ENCODE measurements around the gene MYMK.

MYMK gene

GRCh38 chr9:133558191-133559126 lies 33.7 kb upstream of the MYMK start:
- DNase-seq (ENCODE audit: low read depth) = no peak

GRCh38 chr9:133557581-133557980 lies 32.8 kb upstream of the MYMK start:
- no peak for DNase-seq (ENCODE audit: low read depth)

DNA sequence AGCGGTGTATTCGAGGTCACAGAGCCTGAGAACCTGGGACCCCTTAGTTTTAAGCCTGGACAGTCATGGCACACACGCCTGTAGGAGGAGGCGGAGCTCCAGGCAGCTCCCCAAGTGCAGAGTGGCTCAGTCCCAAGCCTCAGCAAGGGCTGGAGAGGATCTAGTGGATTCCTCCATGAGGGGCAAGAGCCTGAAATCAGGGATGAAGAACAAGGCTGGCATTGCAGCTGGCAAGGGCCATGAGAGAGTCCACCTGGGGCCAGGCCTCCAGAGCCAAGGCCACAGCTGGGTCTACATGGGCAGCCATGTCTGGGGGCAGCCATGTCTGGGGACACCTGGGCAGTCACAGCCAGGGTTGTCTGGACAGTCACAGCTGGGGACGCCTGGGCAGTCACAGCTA lies 31.6 kb upstream of the MYMK start:
- DNase-seq (ENCODE audit: low read depth) = no peak

- no peak for DNase-seq (ENCODE audit: low read depth)
Observed at GRCh38 chr9:133554729-133555128, 30.0 kb upstream of the MYMK start.

DNA sequence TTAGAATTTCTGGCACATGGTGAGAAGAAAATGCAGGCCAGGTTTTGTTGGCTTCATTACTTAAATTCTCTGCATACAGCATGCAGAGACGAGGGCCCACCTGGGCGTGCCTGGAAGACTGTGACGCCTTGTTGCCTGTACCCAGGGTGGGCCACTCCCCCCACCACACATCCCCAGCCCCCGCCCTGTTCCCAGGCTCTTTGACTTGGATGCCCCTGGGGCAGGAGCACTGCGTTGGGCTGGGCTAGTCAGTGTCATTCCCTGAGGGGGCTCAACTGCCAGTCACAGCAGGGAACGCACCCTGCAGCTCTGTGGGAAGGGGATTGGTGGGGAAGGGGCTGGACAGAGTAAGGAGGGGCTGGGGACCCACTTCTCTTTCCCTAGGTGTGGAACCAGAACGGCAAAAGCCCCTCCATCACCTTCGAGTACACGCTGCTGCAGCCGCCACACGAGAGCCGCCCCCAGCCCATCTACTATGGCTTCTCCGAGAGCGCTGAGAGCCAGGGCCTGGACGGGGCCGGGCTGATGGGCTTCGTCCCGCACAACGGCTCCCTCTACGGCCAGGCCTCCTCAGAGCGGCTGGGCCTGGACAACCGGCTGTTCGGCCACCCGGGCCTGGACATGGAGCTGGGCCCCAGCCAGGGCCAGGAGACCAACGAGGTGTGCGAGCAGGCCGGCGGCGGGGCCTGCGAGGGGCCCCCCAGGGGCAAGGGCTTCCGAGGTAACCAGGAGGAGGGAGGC lies 29.4 kb upstream of the MYMK start:
- no peak for DNase-seq (ENCODE audit: low read depth)

GRCh38 chr9:133553123-133553522 lies 28.4 kb upstream of the MYMK start:
- DNase-seq (ENCODE audit: low read depth) = no peak

DNA sequence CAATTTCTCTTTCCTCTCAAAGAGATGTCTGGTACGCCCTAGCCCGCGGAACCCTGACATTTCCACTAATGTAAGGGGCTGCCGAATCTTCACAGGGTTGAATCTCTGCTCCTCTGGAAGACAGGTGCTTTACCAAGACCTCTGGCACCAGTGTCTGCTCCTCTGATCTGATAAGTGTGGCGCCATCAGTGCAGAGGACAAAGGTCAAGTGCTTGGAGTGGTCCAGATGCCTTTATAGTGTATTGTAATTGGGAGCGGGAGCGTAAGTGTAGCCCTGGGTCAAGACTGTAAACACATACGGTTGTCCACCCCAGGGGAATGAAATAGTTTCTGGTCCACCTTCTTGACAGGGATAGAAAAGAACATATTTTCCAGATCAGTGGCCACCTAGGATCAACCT lies 27.5 kb upstream of the MYMK start:
- no peak for DNase-seq (ENCODE audit: low read depth)

DNA sequence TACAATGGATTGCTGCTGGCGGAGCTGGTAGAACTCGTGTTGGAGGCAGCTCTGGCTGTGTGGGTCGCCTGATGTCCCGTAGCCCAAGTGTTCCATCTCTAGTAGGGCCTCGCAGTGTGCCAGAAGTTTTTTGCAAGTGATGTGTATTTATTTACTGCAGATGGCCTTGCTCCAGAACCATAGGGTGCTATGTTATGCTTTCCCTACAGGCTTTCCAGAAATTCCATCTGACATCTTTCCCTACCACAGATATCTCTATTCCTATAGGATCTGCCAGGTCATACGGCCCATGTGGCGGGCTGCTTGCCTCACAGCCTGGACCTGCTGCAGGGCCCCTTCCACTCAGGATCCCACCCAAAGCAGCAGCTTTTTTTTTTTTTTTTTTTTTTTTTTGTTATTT lies 26.7 kb upstream of the MYMK start:
- no peak for DNase-seq (ENCODE audit: low read depth)

DNA sequence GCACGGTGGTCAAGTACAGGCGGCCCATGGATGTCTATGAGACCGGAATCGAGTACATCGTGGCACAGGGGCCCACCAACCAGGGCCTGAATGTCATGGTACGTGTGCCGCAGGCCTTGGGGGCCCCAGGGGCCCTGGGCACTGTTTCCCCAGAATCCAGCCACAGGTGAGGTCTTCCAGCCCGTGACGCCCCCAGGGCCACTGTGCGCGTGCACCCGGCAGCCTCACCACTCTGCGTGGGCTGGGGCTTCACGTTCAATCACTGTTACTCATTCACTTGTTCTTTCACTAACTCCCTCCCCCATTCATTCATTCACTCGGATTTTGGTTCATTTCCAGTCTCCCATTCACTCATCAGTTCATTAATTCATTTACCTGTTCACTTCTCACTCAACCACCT lies 22.4 kb upstream of the MYMK start:
- no peak for DNase-seq (ENCODE audit: low read depth)

- no peak for DNase-seq (ENCODE audit: low read depth)
Observed at GRCh38 chr9:133546287-133546680, 21.5 kb upstream of the MYMK start.

DNA sequence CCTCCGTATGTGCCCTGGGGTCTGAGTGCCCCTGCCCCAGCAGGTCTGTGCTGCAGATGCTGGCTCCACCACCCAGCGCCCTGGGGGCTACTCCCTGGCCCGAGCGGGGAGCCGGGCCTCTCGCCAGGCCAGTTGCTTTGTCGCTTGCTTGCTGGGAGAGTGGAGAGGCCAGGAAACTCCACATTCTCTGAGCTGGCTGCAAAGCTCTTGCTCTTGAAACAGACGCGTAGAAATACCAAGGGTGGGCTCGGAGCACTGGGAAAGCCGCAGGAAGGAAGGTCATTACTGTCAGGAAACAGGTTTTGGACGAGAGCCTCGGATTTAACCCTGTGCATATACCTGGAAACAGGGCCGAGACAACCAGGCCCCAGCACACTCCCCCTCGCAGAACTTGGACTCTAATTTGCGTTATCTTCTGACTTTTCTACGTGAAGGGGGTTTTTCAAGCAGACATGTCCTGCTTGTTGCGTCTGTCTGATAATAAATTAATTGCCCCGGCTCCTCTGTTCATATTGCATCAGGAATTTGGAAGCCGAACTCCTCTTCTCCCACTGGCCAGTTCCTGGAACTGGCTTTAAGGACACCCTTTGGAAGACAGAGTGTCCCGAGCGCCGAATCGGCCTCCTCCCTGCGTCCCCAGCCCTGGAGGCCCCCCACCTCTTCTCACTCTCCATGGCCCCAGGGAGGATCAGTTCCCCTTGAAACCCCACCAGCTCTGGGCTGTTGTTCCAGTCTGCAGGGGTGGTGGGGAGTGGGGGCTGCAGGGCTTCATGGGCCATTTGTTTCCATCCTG lies 20.9 kb upstream of the MYMK start:
- DNase-seq (ENCODE audit: low read depth) = no peak

GRCh38 chr9:133543772-133544467 lies 19.2 kb upstream of the MYMK start:
- no peak for DNase-seq (ENCODE audit: low read depth)

- DNase-seq (ENCODE audit: low read depth) = no peak
Observed at GRCh38 chr9:133542002-133542401, 17.2 kb upstream of the MYMK start.

DNA sequence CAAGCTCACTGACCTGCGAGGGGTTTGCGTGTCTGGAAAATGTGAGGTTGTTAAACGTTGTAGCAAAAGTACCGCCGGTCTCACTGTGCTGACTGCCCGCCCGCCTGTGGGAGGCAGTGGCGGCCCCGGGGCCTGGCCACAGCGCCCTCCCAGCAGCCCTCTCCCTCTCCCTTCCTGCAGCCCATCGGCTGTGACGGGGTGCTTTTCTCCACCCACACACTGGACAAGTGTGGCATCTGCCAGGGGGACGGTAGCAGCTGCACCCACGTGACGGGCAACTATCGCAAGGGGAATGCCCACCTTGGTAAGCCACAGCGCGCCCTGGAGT lies 15.9 kb upstream of the MYMK start:
- no peak for DNase-seq (ENCODE audit: low read depth)

DNA sequence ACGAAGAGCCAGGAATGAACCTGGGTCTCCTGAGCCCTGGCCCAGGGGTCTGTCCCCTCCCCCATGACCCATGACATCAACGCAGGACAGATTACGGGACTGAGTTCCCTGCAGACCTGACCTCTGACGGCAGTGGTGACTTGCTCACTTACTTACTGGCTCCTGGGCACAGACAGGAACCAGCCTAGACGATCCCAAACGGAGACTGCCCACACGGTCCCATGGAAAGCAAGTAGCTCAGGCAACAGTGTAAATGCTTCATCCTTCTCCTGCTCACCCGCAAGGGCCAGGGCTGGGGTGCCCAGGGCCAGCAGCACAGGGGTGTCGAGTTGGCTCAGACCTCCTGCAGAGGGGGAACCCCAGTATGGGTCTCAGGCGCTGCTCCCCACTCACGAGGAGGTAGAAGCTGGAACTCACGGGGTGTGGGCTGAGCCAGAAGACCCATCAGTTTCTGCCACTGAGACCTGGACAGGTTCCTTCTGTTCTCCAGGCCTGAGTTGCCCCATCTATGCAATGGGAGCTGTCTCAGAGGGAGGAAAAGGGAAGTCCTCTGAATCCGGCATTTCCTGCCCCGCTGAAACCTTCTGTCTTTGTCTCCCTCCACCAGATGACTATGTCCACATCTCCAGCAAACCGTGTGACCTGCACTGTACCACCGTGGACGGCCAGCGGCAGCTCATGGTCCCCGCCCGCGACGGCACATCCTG lies 15.4 kb upstream of the MYMK start:
- no peak for DNase-seq (ENCODE audit: low read depth)

DNA sequence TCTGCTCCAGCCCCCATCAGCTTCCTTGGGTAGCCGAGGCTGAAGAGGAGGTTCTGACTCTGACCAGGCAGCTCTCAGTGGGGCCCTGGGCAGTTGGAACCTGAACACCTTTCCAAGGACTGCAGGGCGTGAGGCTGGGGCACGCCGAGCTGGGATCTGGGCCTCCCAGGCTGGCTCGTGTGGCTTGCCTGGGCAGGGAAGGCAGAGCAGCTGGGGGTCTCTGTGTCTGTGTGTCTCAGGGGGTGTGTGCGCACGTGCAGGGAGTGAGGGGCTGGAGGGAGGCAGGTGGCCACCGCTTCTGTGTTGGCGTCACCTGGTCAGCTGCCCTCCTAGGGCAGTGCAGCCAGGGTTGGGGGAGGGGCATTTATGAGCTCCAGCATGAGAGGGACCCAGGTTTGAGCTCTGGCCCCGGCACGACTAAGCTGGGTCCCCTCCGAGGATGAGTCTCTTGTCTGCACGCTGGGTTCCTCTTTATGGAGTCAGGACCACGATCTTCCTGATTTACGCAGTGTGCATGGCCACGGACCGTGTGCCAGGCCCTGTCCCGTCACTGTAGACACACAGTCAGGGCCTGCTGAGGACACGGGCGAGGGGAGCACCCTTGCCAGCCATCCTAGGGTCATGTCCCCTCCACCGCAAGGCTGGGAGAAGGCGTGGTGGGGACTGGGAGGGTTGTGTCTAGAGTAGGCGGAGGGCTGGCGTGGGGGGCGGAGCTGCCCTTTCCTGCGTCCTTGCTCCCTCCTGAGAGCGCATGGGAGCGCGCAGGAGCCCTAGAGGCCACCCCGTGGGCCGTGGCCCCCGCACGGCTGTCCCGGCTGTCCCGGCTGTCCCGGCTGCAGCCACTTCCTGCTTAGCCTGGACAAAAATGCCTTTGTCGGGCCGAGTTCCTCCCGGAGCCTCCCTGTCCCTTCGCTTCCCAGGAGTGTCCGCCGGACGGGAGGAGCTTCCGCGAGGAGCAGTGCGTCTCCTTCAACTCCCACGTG lies 14.4 kb upstream of the MYMK start:
- no peak for DNase-seq (ENCODE audit: low read depth)

- DNase-seq (ENCODE audit: low read depth) = no peak
Observed at GRCh38 chr9:133538176-133538575, 13.4 kb upstream of the MYMK start.

DNA sequence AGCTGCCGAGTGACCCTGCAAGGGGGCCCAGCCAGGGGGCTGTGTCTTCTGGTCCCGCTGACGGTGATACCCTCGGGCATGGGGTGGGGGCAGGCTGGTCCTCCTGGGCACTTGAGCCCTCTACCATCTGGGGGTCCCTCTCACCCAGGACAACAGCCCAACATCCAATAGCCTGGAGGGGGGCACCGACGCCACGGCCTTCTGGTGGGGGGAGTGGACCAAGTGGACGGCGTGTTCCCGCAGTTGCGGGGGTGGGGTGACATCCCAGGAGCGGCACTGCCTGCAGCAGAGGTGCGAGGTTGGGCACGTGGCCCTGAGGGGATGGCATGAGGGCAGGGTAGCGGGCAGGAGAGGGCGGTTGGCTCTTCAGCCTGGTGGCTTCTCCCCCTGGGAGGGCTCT lies 12.5 kb upstream of the MYMK start:
- DNase-seq (ENCODE audit: low read depth) = no peak

- DNase-seq (ENCODE audit: low read depth) = no peak
Observed at GRCh38 chr9:133536536-133536935, 11.8 kb upstream of the MYMK start.

- no peak for DNase-seq (ENCODE audit: low read depth)
Observed at GRCh38 chr9:133536080-133536479, 11.3 kb upstream of the MYMK start.
